HEK293 (cell line): ENCODE data around the gene NECTIN4.

Experiments used
- CTCF ChIA-PET: fragments of 350-600 bp; formaldehyde crosslinking; extraction: SDS; loops from one replicate; lab custom pipeline; 2021; ENCODE audit warnings: antibody characterized with exemption; lab: Yijun Ruan, JAX
- POLR2A ChIA-PET: fragments of 300-600 bp; formaldehyde crosslinking; extraction: SDS; loops from one replicate; lab custom pipeline; 2020; ENCODE audit warnings: antibody characterized with exemption, inconsistent platforms; lab: Yijun Ruan, JAX
- H3K27ac ChIP-seq: fragments of 200-500 bp; sonication (Bioruptor generic); 2 replicates; pipeline ENCODE4 v1.5.1; 2014; ENCODE audit warnings: low read depth, low read length, control low read depth, inconsistent platforms; ENCODE audit errors: extremely low read depth
- H3K36me3 ChIP-seq, 2 experiments: fragments of 200-500 bp in 1 of 2; sonication (Bioruptor generic) in 1 of 2; 1 replicate in 1 of 2; 2 replicates in 1 of 2; pipeline ENCODE4 v1.5.1; 2014 to 2017; ENCODE audit warnings: inconsistent platforms in 2 of 2, low read length in 2 of 2; ENCODE audit not compliant: control insufficient read depth in 2 of 2, insufficient read depth in 1 of 2
- H3K4me1 ChIP-seq: fragments of 200-500 bp; sonication (Bioruptor generic); 2 replicates; pipeline ENCODE4 v1.5.1; 2014; ENCODE audit warnings: mild to moderate bottlenecking, low read length, inconsistent platforms; ENCODE audit not compliant: control insufficient read depth, insufficient read depth
- H3K4me3 ChIP-seq: 2 replicates; pipeline ENCODE4 v1.5.1; 2011; ENCODE audit warnings: low read depth, mild to moderate bottlenecking, control low read depth, low read length, moderate library complexity
- H3K9me3 ChIP-seq: fragments of 200-500 bp; sonication (Bioruptor generic); 2 replicates; pipeline ENCODE4 v1.5.1; 2014; ENCODE audit warnings: low read depth, low read length, inconsistent platforms; ENCODE audit not compliant: control insufficient read depth, insufficient read depth
- IKZF3 ChIP-seq: fragments of 450-650 bp; IDR thresholded peaks from 2 replicates; pipeline ENCODE4 v1.5.0; 2018; ENCODE audit warnings: missing biosample characterization, mild to moderate bottlenecking, missing genetic modification characterization, moderate library complexity
- OVOL3 ChIP-seq: fragments of 450-650 bp; formaldehyde crosslinking; IDR thresholded peaks from 2 replicates; pipeline ENCODE4 v1.5.1; 2016; ENCODE audit warnings: missing biosample characterization, missing genetic modification characterization
- SP2 ChIP-seq: fragments of 450-650 bp; formaldehyde crosslinking; IDR thresholded peaks from 2 replicates; pipeline ENCODE4 v1.5.1; 2016; ENCODE audit warnings: missing biosample characterization, missing genetic modification characterization
- TCF7L2 ChIP-seq: IDR thresholded peaks from 2 replicates; pipeline ENCODE4 v1.6.1; 2011; ENCODE audit warnings: low read depth, mild to moderate bottlenecking, inconsistent platforms, low read length, moderate library complexity, borderline replicate concordance
- ZEB2 ChIP-seq: fragments of 450-650 bp; formaldehyde crosslinking; IDR thresholded peaks from 2 replicates; pipeline ENCODE4 v1.5.1; 2016; ENCODE audit warnings: missing biosample characterization, missing genetic modification characterization
- ZFHX2 ChIP-seq: fragments of 450-650 bp; formaldehyde crosslinking; conservative IDR thresholded peaks from 2 replicates; pipeline ENCODE4 v1.5.1; 2016; ENCODE audit warnings: missing biosample characterization, missing genetic modification characterization
- ZFP69B ChIP-seq: fragments of 450-650 bp; formaldehyde crosslinking; IDR thresholded peaks from 2 replicates; pipeline ENCODE4 v1.5.1; 2016; ENCODE audit warnings: missing biosample characterization, missing genetic modification characterization
- ZNF121 ChIP-seq: fragments of 450-650 bp; formaldehyde crosslinking; IDR thresholded peaks from 2 replicates; pipeline ENCODE4 v1.5.1; 2016; ENCODE audit warnings: missing biosample characterization, missing genetic modification characterization
- ZNF132 ChIP-seq: fragments of 450-650 bp; formaldehyde crosslinking; IDR thresholded peaks from 2 replicates; pipeline ENCODE4 v1.5.1; 2017; ENCODE audit warnings: missing biosample characterization, missing genetic modification characterization, borderline replicate concordance
- ZNF169 ChIP-seq: fragments of 450-650 bp; formaldehyde crosslinking; IDR thresholded peaks from 2 replicates; pipeline ENCODE4 v1.5.1; 2016; ENCODE audit warnings: missing biosample characterization, missing genetic modification characterization
- ZNF202 ChIP-seq: fragments of 450-650 bp; formaldehyde crosslinking; IDR thresholded peaks from 2 replicates; pipeline ENCODE4 v1.5.1; 2016; ENCODE audit warnings: missing biosample characterization, missing genetic modification characterization, borderline replicate concordance
- ZNF248 ChIP-seq: fragments of 450-650 bp; formaldehyde crosslinking; IDR thresholded peaks from 2 replicates; pipeline ENCODE4 v1.5.1; 2017; ENCODE audit warnings: missing biosample characterization, missing genetic modification characterization
- ZNF558 ChIP-seq: fragments of 450-650 bp; formaldehyde crosslinking; IDR thresholded peaks from 2 replicates; pipeline ENCODE4 v1.5.1; 2016; ENCODE audit warnings: missing biosample characterization, missing genetic modification characterization
- ZNF596 ChIP-seq: fragments of 450-650 bp; IDR thresholded peaks from 2 replicates; pipeline ENCODE4 v1.5.0; 2018; ENCODE audit warnings: missing biosample characterization, mild to moderate bottlenecking, missing genetic modification characterization, moderate library complexity
- ZNF701 ChIP-seq: fragments of 450-650 bp; formaldehyde crosslinking; IDR thresholded peaks from 2 replicates; pipeline ENCODE4 v1.5.1; 2016; ENCODE audit warnings: missing biosample characterization, missing genetic modification characterization
- ZNF785 ChIP-seq: fragments of 450-650 bp; formaldehyde crosslinking; IDR thresholded peaks from 2 replicates; pipeline ENCODE4 v1.5.1; 2016; ENCODE audit warnings: missing biosample characterization, missing genetic modification characterization
- ZNF792 ChIP-seq: fragments of 450-650 bp; formaldehyde crosslinking; IDR thresholded peaks from 2 replicates; pipeline ENCODE4 v1.5.1; 2016; ENCODE audit warnings: missing biosample characterization, missing genetic modification characterization
- ZSCAN23 ChIP-seq: fragments of 450-650 bp; formaldehyde crosslinking; IDR thresholded peaks from 2 replicates; pipeline ENCODE4 v1.5.1; 2016; ENCODE audit warnings: missing biosample characterization, missing genetic modification characterization
- TF ChIP-seq, protein P1 (sequence below): fragments of 450-650 bp; formaldehyde crosslinking; IDR thresholded peaks from 2 replicates; pipeline ENCODE4 v1.5.1; 2016; ENCODE audit warnings: missing biosample characterization, missing genetic modification characterization
- TF ChIP-seq, protein P2 (sequence below): fragments of 450-650 bp; formaldehyde crosslinking; IDR thresholded peaks from 2 replicates; pipeline ENCODE4 v1.5.1; 2016; ENCODE audit warnings: missing biosample characterization, missing genetic modification characterization
- TF ChIP-seq, protein P3 (sequence below): fragments of 450-650 bp; formaldehyde crosslinking; IDR thresholded peaks from 2 replicates; pipeline ENCODE4 v1.5.1; 2016; ENCODE audit warnings: missing biosample characterization, missing genetic modification characterization, low read depth
- TF ChIP-seq, protein P4 (sequence below): fragments of 450-650 bp; formaldehyde crosslinking; IDR thresholded peaks from 2 replicates; pipeline ENCODE4 v1.5.1; 2017; ENCODE audit warnings: missing biosample characterization, missing genetic modification characterization
- TF ChIP-seq, protein P5 (sequence below): fragments of 450-650 bp; formaldehyde crosslinking; IDR thresholded peaks from 2 replicates; pipeline ENCODE4 v1.5.1; 2017; ENCODE audit warnings: missing biosample characterization, mild to moderate bottlenecking, missing genetic modification characterization, moderate library complexity

NECTIN4 gene

DNA sequence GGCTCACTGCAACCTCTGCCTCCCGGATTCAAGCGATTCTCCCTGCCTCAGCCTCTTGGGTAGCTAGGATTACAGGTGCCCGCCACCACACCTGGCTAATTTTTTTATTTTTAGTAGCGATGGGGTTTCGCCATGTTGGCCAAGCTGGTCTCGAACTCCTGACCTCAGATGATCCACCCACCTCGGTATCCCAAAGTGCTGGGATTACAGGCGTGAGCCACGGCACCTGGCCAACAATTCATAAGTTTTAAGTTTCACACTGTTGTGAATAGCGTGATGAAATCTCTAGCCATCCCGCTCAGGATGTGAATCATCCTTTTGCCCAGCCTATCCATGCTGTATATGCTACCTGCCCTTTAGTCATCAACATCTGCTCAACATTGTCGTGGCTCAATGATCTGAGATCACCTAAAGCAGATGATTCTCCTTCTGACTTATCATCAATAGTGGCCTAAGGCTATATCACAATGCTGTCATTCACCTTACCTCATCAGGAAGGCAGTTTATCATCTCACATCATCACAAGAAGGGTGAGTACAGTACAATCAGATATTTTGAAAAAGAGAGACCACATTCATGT, 25.9 kb upstream of the NECTIN4 start (continued):
- TF ChIP-seq, protein P1, sequence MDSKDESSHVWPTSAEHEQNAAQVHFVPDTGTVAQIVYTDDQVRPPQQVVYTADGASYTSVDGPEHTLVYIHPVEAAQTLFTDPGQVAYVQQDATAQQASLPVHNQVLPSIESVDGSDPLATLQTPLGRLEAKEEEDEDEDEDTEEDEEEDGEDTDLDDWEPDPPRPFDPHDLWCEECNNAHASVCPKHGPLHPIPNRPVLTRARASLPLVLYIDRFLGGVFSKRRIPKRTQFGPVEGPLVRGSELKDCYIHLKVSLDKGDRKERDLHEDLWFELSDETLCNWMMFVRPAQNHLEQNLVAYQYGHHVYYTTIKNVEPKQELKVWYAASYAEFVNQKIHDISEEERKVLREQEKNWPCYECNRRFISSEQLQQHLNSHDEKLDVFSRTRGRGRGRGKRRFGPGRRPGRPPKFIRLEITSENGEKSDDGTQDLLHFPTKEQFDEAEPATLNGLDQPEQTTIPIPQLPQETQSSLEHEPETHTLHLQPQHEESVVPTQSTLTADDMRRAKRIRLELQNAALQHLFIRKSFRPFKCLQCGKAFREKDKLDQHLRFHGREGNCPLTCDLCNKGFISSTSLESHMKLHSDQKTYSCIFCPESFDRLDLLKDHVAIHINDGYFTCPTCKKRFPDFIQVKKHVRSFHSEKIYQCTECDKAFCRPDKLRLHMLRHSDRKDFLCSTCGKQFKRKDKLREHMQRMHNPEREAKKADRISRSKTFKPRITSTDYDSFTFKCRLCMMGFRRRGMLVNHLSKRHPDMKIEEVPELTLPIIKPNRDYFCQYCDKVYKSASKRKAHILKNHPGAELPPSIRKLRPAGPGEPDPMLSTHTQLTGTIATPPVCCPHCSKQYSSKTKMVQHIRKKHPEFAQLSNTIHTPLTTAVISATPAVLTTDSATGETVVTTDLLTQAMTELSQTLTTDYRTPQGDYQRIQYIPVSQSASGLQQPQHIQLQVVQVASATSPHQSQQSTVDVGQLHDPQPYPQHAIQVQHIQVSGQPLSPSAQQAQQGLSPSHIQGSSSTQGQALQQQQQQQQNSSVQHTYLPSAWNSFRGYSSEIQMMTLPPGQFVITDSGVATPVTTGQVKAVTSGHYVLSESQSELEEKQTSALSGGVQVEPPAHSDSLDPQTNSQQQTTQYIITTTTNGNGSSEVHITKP (tag by site-specific recombination), result peak; percentile 69
- TF ChIP-seq ZNF792 (tag by site-specific recombination) (no peak; the same call in 1 of the 2 replicates), ZFHX2 (peak; percentile 81)
- TF ChIP-seq, protein P2, sequence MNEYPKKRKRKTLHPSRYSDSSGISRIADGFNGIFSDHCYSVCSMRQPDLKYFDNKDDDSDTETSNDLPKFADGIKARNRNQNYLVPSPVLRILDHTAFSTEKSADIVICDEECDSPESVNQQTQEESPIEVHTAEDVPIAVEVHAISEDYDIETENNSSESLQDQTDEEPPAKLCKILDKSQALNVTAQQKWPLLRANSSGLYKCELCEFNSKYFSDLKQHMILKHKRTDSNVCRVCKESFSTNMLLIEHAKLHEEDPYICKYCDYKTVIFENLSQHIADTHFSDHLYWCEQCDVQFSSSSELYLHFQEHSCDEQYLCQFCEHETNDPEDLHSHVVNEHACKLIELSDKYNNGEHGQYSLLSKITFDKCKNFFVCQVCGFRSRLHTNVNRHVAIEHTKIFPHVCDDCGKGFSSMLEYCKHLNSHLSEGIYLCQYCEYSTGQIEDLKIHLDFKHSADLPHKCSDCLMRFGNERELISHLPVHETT, result peak; percentile 93
- TF ChIP-seq, protein P3, sequence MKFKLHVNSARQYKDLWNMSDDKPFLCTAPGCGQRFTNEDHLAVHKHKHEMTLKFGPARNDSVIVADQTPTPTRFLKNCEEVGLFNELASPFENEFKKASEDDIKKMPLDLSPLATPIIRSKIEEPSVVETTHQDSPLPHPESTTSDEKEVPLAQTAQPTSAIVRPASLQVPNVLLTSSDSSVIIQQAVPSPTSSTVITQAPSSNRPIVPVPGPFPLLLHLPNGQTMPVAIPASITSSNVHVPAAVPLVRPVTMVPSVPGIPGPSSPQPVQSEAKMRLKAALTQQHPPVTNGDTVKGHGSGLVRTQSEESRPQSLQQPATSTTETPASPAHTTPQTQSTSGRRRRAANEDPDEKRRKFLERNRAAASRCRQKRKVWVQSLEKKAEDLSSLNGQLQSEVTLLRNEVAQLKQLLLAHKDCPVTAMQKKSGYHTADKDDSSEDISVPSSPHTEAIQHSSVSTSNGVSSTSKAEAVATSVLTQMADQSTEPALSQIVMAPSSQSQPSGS (tag by site-specific recombination), result peak; percentile 77

DNA sequence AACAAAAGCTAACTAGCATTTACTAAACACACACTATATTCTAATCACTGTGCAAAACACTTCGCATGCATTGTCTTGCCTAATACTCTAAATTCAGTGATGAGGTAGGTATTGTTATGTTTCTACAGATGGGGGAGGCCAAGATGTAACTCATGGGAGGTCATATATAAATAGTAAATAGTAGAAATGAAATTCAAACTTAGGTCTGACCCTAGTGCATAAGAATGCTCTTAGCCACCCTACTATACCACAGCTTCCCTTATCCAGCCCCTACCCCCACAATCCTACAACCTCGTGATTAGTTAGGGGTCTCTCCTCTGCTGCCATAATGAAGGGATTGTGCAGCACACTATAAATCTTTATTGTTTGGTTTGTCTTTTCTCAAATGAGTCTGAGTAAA, 25.2 kb upstream of the NECTIN4 start:
- Histone ChIP-seq H3K27ac (no peak overlapping the region), H3K4me1 (peaks cover 9% of the 10 kb centered on the region), H3K36me3 (peaks cover 0 to 16% of the 10 kb centered on the region in 2 experiments; a peak in 2 of 3 replicates), H3K9me3 (no peaks in the 10 kb centered on the region)
- ChIA-PET CTCF (interaction anchor here (1.2 kb wide), 1 partner anchor 22 kb away, joined by 3 read pairs; no protein-coding TSS in a partner anchor), POLR2A (interaction anchor here (0.7 to 1.5 kb wide), 2 partner anchors 10 to 21 kb away, joined by 3 read pairs; no protein-coding TSS in a partner anchor)
- TF ChIP-seq ZNF701 (tag by site-specific recombination) (no peak), ZNF169 (tag by site-specific recombination) (no peak), IKZF3 (no peak), ZEB2 (tag by site-specific recombination) (no peak), ZFP69B (tag by site-specific recombination) (no peak), ZNF121 (tag by site-specific recombination) (no peak), ZNF248 (no peak), ZNF132 (tag by site-specific recombination) (no peak), ZNF202 (tag by site-specific recombination) (no peak), OVOL3 (tag by site-specific recombination) (no peak), ZNF558 (tag by site-specific recombination) (no peak), ZNF785 (tag by site-specific recombination) (no peak), SP2 (tag by site-specific recombination) (no peak), ZSCAN23 (tag by site-specific recombination) (no peak), TCF7L2 (no peak), ZNF596 (tag by site-specific recombination) (no peak)
- TF ChIP-seq, protein P4, sequence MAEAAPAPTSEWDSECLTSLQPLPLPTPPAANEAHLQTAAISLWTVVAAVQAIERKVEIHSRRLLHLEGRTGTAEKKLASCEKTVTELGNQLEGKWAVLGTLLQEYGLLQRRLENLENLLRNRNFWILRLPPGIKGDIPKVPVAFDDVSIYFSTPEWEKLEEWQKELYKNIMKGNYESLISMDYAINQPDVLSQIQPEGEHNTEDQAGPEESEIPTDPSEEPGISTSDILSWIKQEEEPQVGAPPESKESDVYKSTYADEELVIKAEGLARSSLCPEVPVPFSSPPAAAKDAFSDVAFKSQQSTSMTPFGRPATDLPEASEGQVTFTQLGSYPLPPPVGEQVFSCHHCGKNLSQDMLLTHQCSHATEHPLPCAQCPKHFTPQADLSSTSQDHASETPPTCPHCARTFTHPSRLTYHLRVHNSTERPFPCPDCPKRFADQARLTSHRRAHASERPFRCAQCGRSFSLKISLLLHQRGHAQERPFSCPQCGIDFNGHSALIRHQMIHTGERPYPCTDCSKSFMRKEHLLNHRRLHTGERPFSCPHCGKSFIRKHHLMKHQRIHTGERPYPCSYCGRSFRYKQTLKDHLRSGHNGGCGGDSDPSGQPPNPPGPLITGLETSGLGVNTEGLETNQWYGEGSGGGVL (tag by site-specific recombination), result no peak
- TF ChIP-seq, protein P1 (tag by site-specific recombination), result no peak
- TF ChIP-seq, protein P5, sequence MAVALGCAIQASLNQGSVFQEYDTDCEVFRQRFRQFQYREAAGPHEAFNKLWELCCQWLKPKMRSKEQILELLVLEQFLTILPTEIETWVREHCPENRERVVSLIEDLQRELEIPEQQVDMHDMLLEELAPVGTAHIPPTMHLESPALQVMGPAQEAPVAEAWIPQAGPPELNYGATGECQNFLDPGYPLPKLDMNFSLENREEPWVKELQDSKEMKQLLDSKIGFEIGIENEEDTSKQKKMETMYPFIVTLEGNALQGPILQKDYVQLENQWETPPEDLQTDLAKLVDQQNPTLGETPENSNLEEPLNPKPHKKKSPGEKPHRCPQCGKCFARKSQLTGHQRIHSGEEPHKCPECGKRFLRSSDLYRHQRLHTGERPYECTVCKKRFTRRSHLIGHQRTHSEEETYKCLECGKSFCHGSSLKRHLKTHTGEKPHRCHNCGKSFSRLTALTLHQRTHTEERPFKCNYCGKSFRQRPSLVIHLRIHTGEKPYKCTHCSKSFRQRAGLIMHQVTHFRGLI (tag by site-specific recombination), result no peak
- TF ChIP-seq, all 188 proteins: peak for 0
- no peak overlapping the region for H3K4me3 ChIP-seq
